GM10847 (cell line): ENCODE measurements around the gene GFRA3.

Experiments
- POLR2A ChIP-seq: IDR thresholded peaks from 2 replicates; pipeline ENCODE4 v1.6.1; 2011; ENCODE audit not compliant: insufficient read length; ENCODE audit errors: extremely low read depth

Gene GFRA3

DNA sequence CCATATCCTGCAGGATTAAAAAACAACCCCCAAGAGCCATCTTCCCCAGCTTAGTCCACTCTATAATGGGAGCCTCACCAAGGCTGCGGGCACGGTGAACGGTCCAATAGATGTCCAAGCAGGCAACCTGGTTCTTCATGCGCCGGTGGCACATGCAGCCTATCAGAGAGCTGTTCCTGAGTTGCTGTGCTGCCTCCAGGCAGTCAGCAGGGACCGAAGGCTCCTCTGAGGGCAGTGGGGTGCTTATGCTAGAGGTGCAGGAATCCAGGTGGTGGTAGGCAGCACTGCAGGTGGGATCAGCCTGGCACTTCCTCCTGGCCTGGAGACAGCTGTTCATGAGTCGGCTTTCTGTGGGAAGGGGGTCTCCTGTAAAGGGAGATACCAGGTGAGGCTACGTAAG is 10.2 kb downstream of the GFRA3 start:
- no peak for TF ChIP-seq POLR2A

DNA sequence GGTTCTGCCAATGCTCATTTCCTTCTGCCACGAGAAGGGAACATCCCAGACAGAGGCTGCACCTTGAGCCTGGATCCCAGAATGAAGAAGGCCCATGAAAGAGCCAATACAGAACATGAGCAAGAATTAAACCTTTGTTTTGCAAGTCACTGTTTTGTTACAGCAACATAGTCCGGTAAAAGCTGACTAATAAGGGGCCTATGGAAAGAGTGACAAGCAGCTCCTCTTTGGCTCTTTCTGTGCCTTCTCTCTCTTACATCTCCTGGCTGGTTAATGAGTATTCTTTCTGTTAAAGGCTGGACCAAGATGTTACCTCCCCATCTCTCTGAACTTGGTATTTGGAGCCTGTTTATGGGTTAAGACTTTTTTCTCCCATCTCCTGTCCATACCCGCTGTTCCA is 10.8 kb downstream of the GFRA3 start:
- TF ChIP-seq POLR2A, result no peak

DNA sequence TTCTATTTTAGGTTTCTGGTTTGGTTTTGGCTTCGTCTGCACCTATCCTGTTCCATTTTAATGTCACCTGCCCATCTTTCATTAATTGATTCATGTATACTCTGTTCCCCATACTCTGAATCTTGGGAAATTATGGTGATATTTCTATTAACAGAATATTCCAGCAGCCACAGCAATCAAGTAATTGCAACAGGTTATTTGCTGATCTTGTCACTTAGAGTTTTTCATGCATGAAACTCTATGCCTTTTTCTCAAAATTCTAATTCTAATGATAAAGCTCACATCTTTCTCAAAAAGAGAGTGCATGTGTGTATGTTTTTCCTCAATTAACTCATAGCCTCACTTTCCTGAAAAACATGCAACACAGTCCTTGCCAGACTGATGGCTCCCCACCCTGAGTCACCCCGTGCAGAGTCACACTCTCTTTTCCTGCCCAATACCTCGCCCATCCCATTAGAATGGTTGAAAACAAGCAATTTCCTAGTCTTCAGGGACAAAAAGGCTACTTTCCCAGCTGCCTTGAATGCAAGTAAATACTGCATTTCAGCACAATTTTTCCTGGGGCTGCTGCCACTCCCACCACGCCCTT is 15.6 kb downstream of the GFRA3 start:
- TF ChIP-seq POLR2A, result no peak

DNA sequence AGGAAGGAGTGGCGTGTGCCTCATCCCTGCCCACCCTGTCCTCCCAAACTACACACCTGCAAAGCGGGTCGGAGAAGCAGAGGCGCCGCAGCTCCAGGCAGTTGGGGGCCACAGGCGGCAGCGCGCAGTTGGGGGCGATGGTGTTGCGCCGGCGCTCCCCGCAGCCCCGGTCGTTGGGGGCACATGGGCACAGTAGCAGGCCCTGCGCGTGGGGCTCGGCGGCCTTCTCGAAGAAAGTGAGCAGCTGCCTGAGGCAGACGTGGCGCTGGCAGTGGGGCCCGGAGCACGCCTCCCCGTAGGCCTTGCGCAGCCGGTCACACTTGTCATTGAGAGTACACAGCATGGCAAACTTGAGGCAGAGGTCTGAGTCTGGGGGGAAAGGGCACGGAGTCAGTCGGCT is 16.8 kb downstream of the GFRA3 start:
- no peak for TF ChIP-seq POLR2A

DNA sequence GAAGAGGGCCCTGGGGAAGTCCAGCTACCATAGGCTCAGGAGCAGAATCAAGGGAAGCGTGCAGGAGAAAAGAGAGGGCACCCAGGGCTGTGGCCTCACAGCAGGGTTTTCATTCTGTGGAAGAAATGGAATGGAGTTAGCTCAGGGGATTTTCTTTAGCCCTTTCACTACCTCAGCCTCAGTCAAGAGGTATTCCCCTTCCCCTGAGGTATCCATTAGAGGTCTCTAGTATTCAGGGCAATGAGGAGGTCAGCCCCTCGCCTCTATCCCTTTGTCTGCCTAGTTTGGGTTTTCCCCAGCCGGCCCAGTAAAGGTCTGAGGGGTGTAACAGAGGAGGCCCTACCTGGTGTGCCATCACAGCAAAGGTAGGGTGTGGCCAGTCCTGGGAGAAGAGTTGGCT is 21.5 kb downstream of the GFRA3 start:
- no peak for TF ChIP-seq POLR2A

DNA sequence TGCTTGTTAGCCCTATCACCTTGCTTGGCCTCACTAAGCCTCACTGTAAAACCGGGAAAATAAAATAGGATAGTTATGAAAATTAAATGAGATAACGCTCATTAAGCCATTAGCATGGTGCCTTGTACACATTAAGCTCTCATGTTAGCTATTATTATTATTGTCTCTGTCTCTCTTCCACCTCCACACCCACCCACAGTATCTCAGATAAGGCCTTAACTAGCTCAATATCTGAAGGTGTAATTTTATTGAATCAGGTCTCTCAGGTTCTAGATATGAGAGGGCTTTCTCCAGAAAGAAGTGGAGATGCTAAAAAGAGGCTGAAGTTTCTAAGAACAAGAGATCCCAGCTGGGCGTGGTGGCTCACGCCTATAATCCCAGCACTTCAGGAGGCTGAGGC is 27.6 kb downstream of the GFRA3 start:
- no peak for TF ChIP-seq POLR2A

DNA sequence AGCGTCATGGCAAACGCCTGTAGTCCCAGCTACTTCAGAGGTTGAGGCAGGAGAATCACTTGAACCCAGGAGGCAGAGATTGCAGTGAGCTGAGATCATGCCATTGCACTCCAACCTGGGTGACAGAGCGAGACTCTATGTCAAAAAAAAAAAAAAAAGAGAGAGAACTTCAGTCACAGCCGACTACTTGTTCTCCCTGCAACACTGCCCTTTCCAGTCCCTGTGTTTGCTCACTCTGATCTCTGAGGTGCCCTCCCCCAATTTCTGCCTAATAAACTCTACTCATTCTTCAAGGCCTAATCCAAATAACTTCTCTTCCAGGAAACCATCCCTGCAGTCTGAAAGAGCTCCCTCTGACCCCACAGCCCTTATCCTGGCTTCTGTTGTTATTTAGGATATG is 28.1 kb downstream of the GFRA3 start:
- TF ChIP-seq POLR2A, result no peak

DNA sequence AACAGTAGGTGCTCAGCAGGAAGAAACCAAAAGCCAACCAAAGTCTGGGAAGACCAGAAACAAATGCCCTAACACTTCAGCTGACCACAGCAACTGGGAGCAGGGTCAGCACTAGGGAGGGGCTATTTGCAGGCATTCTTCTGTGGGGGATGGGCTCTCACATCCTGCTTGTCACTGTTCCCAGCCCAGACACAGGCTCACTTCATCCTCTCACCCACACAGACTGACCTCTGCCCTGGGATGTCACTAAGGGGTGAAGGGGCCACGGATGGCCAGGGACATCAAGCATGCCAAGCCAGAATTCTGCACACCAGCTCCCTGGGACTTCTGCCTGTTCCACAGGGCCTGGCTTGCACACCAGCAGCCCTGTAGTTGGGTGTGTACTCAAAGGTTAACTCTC is 28.7 kb downstream of the GFRA3 start:
- TF ChIP-seq POLR2A, result no peak

DNA sequence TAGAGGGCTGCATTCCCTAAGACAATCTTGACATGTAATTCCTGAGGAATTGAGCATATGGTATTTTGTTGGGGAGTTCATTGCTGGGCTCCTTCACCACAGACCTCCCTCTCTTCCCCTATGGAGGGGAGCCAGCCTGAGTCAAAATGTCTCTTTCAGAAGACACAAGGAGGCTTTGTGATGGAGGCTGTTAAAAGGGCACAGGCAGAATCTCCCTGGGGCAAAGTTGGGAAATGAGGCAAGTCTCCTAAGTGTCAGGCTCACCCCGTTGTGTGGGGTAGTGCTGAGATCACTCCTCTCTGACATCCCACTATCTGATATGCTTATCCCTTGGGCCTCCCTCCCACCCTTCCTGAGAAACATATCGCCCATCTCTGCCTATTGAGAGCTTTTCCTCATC is 30.6 kb downstream of the GFRA3 start:
- TF ChIP-seq POLR2A, result no peak

DNA sequence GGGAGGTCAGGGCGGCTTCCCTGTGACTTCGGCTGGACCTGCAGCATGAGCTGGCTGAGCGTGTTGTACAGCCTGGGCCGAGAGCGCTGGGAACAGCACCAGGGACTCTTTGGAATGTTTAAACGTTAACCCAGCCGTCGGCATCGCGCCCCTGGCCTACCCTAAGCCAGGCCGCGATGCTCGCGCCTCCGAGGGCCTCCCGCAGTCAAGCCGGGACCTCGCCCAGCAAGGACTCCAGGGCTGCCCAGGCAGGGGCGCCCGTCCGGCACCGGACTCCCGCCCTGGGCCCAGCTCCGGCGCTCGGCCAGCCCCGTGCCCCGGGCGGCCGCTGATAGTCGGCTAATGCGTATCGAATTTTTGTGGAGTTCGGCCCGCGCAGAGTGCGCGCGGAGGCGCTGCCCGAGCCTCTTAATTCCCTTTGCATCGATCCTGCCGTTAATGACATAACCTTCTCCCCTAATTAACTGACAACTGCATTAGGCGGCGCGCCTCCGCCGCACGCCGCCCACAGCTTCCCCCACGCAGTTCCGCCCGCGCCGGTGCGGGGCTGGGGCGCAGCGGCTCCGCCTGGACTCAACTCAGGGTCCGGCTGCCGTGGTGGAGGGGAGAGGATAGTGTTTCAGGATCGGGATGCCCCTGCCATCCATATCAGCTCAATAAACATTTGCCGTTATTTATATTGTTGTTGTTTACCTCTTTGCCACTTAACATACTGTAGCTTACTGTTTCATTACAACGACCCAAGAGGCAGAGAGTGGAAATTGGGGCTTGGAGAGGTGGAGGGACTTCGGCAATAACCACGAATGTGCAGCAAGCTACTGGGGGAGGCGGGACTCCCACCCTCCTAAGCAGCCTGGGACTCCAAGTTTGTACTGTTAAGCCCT is 32.5 kb downstream of the GFRA3 start:
- TF ChIP-seq POLR2A, result no peak

DNA sequence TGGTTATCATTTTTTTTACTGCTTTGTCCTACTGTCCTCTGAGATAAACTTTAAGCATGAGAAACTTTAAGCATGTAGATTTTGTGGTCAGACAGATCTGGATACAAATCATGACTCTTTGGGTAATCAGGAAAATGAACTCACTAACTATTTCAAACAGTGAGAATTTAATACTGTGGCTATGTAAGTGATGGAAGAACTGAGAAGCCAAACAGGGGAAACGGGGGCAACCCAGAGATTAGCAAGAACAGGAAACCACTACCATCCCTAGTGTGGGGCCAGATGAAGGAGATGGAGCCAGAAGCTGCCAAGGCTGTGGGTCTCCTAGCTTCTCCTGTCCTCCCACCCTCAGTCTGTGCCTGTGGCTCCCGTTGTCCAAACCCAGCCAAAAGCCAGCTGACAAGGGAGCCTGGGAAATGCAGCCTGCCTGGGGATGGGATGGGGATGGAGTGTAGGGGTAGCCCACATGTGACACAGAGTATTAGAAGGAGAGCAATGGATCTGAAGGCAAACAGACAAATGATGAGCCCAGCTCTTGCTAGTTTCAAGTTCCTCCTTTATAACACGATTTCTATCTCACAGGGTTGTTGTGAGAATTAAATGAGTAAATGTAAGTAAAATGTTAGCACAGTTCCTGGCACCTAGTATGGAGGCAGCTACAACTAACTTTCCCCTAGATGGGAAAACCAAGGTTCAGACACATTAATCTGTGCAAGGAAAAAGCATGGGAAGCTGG is 33.6 kb downstream of the GFRA3 start:
- TF ChIP-seq POLR2A, result no peak

DNA sequence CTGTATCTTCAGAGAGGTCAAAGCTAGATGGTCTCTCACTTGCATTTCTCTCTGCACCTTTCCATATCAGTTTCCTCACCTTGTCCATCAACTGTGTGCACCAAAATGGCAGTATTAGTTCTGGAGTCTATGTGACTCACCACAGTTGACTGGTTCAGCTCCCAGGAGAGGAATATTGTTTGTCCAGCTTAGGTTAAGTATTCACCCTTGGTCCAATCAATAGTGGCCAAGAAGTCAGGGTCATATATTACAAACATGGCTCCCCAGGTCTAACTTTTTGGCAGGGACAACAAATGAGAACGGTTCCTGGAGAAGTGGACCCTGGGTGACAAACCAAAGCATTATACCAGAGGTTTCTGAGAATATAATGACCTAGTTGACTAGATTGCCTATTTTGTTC is 36.4 kb downstream of the GFRA3 start:
- no peak for TF ChIP-seq POLR2A

DNA sequence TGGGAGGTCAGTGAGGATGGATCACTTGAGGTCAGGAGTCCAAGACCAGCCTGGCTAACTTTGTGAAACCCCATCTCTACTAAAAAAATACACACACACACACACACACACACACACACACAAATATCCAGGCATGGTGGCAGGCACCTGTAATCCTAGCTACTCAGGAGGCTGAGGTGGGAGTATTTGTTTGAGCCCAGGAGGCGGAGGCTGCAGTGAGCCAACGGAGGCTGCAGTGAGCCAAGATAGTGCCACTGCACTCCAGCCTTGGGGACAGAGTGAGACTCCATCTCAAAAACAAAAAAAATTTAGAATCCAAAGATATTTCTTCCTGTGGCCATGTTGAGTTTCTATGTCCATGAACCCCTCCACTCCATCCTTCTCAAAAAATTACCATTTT is 39.8 kb downstream of the GFRA3 start:
- no peak for TF ChIP-seq POLR2A

DNA sequence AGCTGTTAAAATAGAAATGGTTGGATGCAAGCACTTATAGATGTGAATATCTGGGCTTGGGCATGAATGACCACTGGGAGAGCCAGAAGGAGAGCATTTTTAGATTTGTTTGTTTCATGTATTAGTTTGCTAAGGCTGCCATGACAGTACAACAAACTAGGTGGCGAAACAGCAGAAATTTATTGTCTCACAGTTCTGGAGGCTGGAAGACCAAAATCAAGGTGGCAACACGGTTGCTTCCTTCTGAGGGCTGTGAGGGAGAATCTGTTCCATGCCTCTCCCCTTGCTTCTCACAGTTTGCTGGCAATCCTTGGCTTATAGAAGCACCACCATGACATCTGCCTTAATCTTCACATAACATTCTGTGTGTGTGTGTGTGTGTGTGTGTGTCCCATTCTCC is 41.1 kb downstream of the GFRA3 start:
- no peak for TF ChIP-seq POLR2A

DNA sequence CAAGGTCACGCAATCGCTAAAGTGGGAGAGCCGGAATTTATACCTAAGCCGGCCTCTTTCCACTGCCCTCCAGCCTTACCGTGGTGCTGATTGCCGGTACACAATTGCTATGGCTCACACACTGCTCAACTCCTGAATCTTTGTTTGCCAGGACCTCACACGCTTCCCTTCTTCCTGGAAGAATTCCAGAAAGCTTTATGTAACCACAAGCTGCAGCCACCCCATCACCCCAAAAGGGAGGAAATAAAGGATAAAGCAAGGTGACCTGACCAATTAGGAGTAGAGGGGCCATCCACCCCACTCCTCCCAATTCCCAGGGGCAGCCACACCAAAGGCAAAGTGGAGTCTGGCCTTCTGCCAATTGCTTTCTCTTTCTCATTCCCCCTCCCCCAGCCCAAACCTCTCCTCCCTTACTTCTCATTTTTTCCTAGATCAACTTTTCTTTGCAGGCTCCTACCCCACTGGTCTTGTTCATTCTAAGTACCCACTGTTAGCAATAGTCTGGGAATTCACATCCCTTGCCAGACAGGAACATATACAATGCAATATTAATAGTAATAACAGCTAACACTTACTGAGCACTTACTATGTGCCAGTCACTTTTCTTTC is 43.3 kb downstream of the GFRA3 start:
- TF ChIP-seq POLR2A, result no peak

DNA sequence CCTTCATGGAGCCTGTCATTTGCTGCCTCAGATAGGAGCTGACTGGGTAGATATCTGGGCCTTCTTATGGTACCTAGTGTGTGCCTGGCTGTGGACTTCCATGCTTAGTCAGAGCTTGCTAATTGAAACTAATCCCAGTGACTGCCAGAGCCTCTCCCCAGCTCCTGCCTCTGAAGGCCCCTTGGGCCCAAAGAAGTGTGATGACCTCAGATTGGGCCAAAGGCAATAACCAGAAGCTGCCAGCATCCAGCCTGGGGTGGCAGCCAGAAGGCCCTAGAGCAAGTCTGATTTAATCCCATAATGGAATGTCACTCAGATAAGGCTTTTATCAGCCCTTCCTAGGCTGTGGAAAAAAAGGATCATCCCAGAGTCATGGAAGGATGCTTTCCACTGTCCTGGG is 44.2 kb downstream of the GFRA3 start:
- TF ChIP-seq POLR2A, result no peak

DNA sequence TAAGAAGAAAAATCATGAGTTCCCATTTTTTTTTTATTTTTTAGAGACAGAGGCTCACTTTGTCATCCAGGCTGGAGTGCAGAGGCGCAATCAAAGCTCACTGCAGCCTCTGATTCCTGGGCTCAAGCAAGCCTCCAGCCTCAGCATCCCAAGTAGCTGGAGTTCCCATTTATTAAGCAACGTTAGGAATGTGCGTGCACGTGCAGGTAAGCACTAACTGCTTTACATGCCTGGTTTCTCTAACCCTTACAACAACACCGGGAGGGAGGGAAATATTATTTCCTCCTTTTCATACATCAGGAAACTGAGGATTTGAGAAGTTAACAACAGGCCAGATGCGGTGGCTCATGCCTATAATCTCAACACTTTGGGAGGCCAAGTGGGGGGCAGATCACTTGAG is 45.0 kb downstream of the GFRA3 start:
- no peak for TF ChIP-seq POLR2A
